Upper lobe of left lung (tissue), 4 donors: ENCODE results near the gene AOC2.

Experiments
- EP300 ChIP-seq, 4 donors: sonication (generic); formaldehyde crosslinking; IDR thresholded peaks; one replicate each; pipeline ENCODE4 v1.5.1; 2017; ENCODE audit warnings: antibody characterized with exemption in 4 of 4, control low read depth in 2 of 4
- POLR2AphosphoS5 ChIP-seq, 2 donors: sonication (generic); formaldehyde crosslinking; IDR thresholded peaks; one replicate each; pipeline ENCODE4 v1.5.1; 2017; ENCODE audit warnings: antibody characterized with exemption in 2 of 2
- TF ChIP-seq, protein P1 (sequence below), 6 experiments: fragments of 450-650 bp in 4 of 6; fragments of 200-600 bp in 2 of 6; sonication (generic) in 2 of 6; IDR thresholded peaks; one replicate each; pipeline ENCODE4 v1.5.1; 2016 to 2019; ENCODE audit warnings: antibody characterized with exemption in 6 of 6

DNA sequence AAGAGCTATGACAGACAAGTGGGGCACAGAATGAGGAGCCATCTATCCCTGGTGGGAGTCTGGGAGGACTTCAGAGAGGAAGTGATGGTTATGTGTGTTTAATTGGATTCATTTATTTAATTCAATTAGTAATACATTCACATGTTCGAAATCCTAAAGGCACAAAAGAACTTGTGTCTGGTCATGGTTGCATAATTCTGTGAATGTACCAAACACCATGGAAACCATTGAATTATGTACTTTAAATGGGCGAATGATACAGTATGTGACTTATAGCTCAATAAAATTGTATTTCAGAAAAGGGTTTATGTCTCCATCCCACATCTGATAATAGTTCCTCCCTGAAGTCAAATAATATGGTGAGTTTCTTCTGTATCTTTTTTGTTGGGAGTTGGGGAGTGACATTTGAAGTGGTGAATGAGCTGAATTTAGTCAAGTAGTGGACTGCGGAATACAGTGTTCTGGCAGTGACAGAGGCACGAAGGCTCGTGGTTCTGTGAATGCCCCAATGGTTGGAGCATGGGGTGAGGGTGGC lies 36.5 kb downstream of the AOC2 start:
- TF ChIP-seq, protein P1, sequence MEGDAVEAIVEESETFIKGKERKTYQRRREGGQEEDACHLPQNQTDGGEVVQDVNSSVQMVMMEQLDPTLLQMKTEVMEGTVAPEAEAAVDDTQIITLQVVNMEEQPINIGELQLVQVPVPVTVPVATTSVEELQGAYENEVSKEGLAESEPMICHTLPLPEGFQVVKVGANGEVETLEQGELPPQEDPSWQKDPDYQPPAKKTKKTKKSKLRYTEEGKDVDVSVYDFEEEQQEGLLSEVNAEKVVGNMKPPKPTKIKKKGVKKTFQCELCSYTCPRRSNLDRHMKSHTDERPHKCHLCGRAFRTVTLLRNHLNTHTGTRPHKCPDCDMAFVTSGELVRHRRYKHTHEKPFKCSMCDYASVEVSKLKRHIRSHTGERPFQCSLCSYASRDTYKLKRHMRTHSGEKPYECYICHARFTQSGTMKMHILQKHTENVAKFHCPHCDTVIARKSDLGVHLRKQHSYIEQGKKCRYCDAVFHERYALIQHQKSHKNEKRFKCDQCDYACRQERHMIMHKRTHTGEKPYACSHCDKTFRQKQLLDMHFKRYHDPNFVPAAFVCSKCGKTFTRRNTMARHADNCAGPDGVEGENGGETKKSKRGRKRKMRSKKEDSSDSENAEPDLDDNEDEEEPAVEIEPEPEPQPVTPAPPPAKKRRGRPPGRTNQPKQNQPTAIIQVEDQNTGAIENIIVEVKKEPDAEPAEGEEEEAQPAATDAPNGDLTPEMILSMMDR (IDR thresholded peaks at IDR 0.05), result no peak
- TF ChIP-seq EP300 (IDR thresholded peaks at IDR 0.05) (no peak), POLR2AphosphoS5 (IDR thresholded peaks at IDR 0.05) (no peak)
